GM19238 (cell line): ENCODE data around the gene HS3ST6.
A peak's percentile ranks its signal among the peaks of the same experiment; 100 is the strongest.
"Not testable (repeated sequence)": the region's sequence is repeated elsewhere in the genome, so short reads cannot be mapped to it uniquely, and the experiment has no call there.

ENCODE experiments used
- DNase-seq: peaks from one replicate; pipeline ENCODE4 v3.0.0; 2011; ENCODE audit warnings: low spot score; ENCODE audit not compliant: insufficient read length

HS3ST6 gene

GRCh38 chr16:1877804-1878203 is 40.4 kb downstream of the HS3ST6 start:
- DNase-seq: no peak

DNA sequence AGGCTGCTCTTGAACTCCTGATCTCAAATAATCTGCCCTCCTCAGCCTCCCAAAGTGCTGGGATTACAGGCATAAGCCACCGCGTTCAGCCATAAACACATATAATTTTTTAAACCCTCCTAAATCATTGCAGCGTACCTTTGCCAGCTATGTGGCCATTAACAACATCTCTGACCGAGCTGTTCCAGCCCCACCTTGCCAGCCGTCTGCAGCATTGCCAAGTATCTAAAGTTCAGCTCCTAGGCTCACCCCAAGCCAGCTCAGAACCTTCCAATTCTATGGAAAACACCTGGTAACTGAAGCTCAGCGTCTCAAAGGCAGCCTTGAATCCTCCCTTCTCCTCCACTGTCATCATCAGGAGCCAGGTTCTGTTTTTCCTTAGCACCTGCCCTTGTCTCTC is 41.1 kb downstream of the HS3ST6 start:
- DNase-seq: no peak

DNA sequence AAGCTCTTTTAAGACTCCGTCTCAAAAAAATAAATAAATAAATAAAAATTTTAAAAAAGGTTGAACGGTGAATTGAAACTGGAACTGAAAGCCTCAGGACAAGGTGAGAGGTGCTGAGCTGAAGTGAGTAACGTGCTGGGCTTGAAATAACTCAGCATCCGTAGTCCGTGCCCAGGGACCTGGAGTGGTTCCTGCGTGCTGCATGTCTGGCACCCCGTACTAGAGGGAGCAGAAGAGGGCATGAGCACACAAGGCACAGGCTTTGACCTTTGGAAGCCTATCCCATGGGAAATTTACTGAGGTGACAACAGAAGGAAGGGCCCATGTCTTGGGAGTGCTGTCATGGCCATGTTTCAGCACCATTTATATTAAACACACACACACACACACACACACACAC is 41.7 kb downstream of the HS3ST6 start:
- peak; percentile 38 for DNase-seq

- not testable (repeated sequence) for DNase-seq
Measured at GRCh38 chr16:1876066-1876465, 42.1 kb downstream of the HS3ST6 start.

DNA sequence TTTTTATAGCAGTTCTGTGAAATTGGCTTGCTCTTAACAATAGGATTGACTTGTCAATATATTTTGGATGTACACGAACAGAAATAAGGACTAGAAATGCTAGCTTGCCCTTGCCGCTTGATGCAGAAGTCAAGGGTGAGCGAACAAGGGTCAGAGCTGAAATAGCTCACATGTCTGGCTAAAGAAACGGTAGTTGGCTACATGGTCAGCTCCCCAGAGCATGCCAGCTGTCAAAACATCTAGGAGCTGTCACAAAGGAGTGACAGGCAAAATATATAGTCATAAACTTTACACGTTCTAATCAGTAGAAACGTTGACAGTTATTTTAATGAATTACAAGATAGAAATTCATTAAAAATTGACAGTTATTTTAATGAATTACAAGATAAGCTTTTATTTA is 43.4 kb downstream of the HS3ST6 start:
- no peak for DNase-seq

GRCh38 chr16:1871974-1872635 is 46.1 kb downstream of the HS3ST6 start, which contains the start of gene MEIOB:
TSS of gene MEIOB (minus strand) at chr16:1872164. CDS start at chr16:1868175, 3,989 bp downstream.
- no peak for DNase-seq

GRCh38 chr16:1870365-1871082 is 47.7 kb downstream of the HS3ST6 start:
- no peak for DNase-seq

DNA sequence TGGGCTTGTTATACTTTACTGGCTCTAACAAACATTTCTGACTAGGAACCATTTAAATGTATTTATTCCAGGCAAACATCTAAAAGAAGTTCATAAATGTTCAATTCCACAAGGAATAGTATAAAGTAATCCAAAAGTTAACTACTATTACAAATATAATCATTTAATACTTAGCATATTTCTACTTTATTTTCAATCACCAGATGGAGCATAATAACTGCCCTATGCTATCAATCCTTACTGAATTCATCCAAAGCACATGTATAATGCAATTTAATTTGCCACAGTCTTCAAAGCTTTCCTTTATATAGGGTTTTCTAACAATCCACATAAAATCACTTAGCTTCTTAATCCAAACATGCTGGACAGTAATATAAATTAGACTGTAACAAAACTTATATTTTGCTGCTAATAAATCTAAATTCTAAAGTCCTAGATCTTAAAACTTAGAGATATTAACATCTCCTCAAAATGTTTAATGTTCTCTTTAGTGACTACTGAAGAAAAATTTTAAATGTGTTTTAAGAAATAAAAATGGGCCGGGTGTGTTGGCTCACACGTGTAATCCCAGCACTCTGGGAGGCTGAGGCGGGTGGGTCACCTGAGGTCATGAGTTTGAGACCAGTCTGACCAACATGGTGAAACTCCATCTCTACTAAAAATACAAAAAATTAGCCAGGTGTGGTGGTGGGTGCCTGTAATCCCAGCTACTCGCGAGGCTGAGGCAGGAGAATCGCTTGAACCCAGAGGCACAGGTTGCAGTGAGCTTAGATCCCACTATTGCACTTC is 52.1 kb downstream of the HS3ST6 start:
- no peak for DNase-seq

GRCh38 chr16:1863681-1864460 is 54.3 kb downstream of the HS3ST6 start:
- no peak for DNase-seq

GRCh38 chr16:1862394-1862793 is 55.8 kb downstream of the HS3ST6 start:
- DNase-seq: no peak

DNA sequence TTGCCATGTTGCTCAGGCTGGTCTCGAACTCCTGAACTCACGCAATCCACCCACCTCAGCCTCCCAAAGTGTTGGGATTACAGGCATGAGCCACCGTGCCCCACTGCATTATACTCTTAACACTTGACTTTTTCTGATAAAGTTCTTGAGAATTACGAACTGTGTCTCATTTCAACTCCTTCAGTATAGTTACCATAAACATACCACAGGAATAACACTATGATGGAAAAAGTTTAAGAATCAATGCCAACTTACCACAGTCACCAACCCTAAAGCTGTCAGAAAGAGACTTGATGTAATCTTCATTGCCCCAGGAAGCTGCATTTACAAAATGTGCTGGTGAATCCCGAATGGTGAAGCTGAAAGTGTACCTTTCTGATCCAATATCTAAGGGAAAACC is 56.5 kb downstream of the HS3ST6 start:
- DNase-seq: no peak
